ENCODE results near the gene RCHY1. TPM values are rescaled to one million over a fixed set of nuclear protein-coding genes. Genes with fewer than 3 reads are reported as not detected.
A peak's percentile ranks its signal among the peaks of the same experiment; 100 is the strongest.

The RCHY1 gene
- total RNA-seq (2021) (7.1 and 7.3 TPM in 2 replicates), Bru-seq, nascent RNA (percentile 75 among the genes with signal in this experiment), BruChase-seq, experiment 1, labeled RNA remaining after a 2-hour chase (percentile 65 among the genes with signal in this experiment), BruChase-seq, experiment 2, labeled RNA remaining after a 6-hour chase (percentile 50 among the genes with signal in this experiment)
- long read RNA-seq, full-length matches to known transcripts, result 26 of 32 reads
- long read RNA-seq, partial matches to known transcripts, result 0 of 32 reads
- long read RNA-seq, other reads (novel, unspliced or antisense), result 6 of 32 reads

DNA sequence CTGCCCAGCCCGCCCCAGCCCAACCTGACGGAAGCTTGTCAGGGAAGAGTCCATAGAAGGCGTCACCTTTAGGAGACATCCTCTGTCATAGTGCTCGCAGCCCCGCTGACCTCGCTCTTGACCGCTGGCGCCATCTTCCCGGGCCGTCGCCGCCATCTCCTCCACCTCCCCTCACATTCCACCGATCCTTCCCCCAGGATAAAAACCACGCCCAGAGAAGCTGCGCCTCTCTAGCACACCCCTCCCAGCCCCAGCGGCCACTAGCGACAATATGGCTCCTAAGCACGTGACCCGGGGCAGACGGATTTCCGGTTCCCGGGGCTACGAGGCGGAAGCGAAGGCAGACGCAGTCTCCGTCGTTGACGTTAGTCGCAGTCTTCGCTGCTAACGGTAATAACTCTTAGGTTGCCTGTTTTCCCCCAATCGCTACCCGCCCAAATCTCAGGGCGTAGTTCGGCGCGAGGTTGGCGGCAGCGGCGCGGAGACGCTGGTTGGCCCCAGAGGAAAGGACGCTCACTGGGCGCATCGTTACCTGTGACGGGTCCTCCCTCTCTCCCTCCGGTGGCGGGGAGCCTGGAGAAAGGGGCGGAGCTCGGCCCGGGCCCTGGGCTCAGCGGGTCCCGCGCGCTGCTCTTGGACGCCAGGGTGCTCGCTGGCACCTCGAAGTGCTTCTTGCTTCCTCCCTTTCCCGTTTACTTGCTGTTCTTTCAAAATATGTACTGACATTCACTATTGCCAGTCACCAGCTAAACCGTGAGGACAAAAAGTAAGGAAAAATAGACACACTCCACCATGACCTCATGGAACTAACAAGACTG lies at the start of gene RCHY1, which contains the start of gene THAP6:
RCHY1 (minus strand) TSS at position 273 of the 818 bp plus-strand sequence; CDS start at position 156, 117 bp downstream.
THAP6 (plus strand) TSS at position 343 of the 818 bp plus-strand sequence. CDS start 980 bp downstream, outside the sequence.
- ChIA-PET CTCF (interaction anchor here (0.6 to 0.7 kb wide), 2 partner anchors 29 to 42 kb away, joined by 3 read pairs; partner anchors contain the start of gene ODAPH), POLR2A (ENCODE audit: unreplicated experiment) (interaction anchor here (0.6 to 0.7 kb wide), 2 partner anchors 209 to 1928 kb away, joined by 3 read pairs; no protein-coding TSS in a partner anchor)
- H3K4me3 ChIP-seq, result peak within 1 kb of the TSS; percentile 95
- no peaks in the 10 kb centered on the region for H3K9me3 ChIP-seq (ENCODE audit: insufficient read depth, low read depth)
- peaks cover 57% of the 10 kb centered on the region for H3K79me2 ChIP-seq (ENCODE audit: low read depth)
- peaks cover 29% of the 10 kb centered on the region for H3K4me1 ChIP-seq (replicated peaks; ENCODE audit: insufficient read depth)
- peak; percentile 87 to 89 for DNase-seq
- peaks cover 10% of the 10 kb centered on the region; the same call in 1 of the 2 replicates for H3K36me3 ChIP-seq (ENCODE audit: low read depth)
- H2AFZ ChIP-seq, result peak within 1 kb of the TSS; percentile 100
- H3K9me2 ChIP-seq (ENCODE audit: insufficient read depth), result no peaks in the 10 kb centered on the region
- H3K27me3 ChIP-seq (ENCODE audit: insufficient read depth, low read depth), result no peaks in the 10 kb centered on the region
- H4K20me1 ChIP-seq (ENCODE audit: insufficient read depth), result no peaks in the 10 kb centered on the region
- H3K4me2 ChIP-seq, result peak within 1 kb of the TSS; percentile 96
- intact Hi-C loops (cut with micrococcal nuclease; ENCODE audit: unreplicated experiment), result loop anchor here (5.0 kb wide), 1 partner anchor 43 kb away; the partner anchor contains the start of gene ODAPH
- peaks cover 8% of the 10 kb centered on the region; the same call in 1 of the 2 replicates for H3F3A ChIP-seq (ENCODE audit: insufficient read depth, low read depth)
- peak within 1 kb of the TSS; percentile 81 for H3K27ac ChIP-seq
- TF ChIP-seq EZH2 (IDR thresholded peaks at IDR 0.05; ENCODE audit: low read depth), result no peak
- TF ChIP-seq, protein P1, sequence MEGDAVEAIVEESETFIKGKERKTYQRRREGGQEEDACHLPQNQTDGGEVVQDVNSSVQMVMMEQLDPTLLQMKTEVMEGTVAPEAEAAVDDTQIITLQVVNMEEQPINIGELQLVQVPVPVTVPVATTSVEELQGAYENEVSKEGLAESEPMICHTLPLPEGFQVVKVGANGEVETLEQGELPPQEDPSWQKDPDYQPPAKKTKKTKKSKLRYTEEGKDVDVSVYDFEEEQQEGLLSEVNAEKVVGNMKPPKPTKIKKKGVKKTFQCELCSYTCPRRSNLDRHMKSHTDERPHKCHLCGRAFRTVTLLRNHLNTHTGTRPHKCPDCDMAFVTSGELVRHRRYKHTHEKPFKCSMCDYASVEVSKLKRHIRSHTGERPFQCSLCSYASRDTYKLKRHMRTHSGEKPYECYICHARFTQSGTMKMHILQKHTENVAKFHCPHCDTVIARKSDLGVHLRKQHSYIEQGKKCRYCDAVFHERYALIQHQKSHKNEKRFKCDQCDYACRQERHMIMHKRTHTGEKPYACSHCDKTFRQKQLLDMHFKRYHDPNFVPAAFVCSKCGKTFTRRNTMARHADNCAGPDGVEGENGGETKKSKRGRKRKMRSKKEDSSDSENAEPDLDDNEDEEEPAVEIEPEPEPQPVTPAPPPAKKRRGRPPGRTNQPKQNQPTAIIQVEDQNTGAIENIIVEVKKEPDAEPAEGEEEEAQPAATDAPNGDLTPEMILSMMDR (conservative IDR thresholded peaks at IDR 0.05), result no peak
- TSS peak; percentile 66 for BruUV-seq (replicated peaks)

DNA sequence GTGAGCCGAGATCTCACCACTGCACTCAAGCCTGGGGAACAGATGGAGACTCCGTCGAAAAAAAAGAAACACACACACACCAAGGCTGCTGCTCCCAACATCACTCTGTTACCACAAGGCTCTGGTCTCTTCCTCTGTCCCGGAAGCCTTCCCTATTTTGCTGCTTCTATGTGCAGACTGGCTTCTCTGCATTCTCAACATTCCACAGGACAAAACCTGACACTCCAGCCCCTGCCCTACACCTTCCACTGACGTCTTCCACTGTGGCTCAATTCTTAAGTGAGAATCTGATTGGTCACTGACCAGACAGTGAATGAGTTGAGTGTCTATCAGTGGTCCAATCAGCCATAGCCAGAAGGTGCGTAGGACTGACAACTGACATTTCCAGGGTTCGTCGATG lies 47.6 kb upstream of the RCHY1 start:
- H3F3A ChIP-seq (ENCODE audit: insufficient read depth, low read depth), result no peaks in the 10 kb centered on the region; the same call in 1 of the 2 replicates
- no peaks in the 10 kb centered on the region for H3K9me3 ChIP-seq (ENCODE audit: insufficient read depth, low read depth)
- H3K4me3 ChIP-seq, result peak overlapping the region; percentile 37; the same call in 1 of the 2 replicates
- H3K27ac ChIP-seq, result 0 out of 2 replicates have a peak overlapping the region, but pooled peaks have one; percentile 26
- peak overlapping the region; percentile 60 for H3K4me2 ChIP-seq
- TF ChIP-seq, protein P1 (conservative IDR thresholded peaks at IDR 0.05), result no peak
- no peak for TF ChIP-seq EZH2 (IDR thresholded peaks at IDR 0.05; ENCODE audit: low read depth)
- no TSS peak for BruUV-seq (replicated peaks)
- H3K36me3 ChIP-seq (ENCODE audit: low read depth), result no peaks in the 10 kb centered on the region
- H3K27me3 ChIP-seq (ENCODE audit: insufficient read depth, low read depth), result no peaks in the 10 kb centered on the region
- peak; percentile 72 to 89 for DNase-seq
- H3K9me2 ChIP-seq (ENCODE audit: insufficient read depth), result no peaks in the 10 kb centered on the region
- intact Hi-C loops (cut with micrococcal nuclease; ENCODE audit: unreplicated experiment), result no loop called here
- H2AFZ ChIP-seq, result peak overlapping the region; percentile 67; the same call in 1 of the 2 replicates
- H4K20me1 ChIP-seq (ENCODE audit: insufficient read depth), result no peaks in the 10 kb centered on the region
- ChIA-PET POLR2A (ENCODE audit: unreplicated experiment) (interaction anchor here (0.6 kb wide), 1 partner anchor 49 kb away, joined by 4 read pairs; no protein-coding TSS in a partner anchor), CTCF (no interaction called here)
- H3K4me1 ChIP-seq (replicated peaks; ENCODE audit: insufficient read depth), result peaks cover 7% of the 10 kb centered on the region
- H3K79me2 ChIP-seq (ENCODE audit: low read depth), result no peaks in the 10 kb centered on the region

DNA sequence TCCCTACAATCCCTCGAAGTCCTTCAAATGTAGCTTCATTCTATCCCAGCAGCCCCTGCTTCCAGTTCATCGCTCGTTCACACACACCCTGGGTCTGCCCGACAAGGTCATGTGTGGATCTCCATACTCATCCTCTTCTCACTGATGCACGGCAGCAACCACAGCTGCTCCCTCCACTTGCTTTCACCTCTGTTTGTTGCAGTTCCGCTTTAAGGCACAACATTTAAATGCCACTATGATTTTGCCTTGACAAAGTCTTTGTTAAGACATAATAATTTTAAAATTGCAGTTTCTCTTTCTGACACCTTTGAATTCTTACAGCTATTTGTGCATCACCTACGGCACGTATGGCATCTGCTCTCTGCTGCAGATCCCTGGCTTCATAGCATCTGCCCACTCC lies 43.5 kb upstream of the RCHY1 start:
- Histone ChIP-seq H2AFZ (no peak overlapping the region), H3K27me3 (ENCODE audit: insufficient read depth, low read depth) (no peaks in the 10 kb centered on the region), H4K20me1 (ENCODE audit: insufficient read depth) (no peaks in the 10 kb centered on the region), H3K79me2 (ENCODE audit: low read depth) (no peaks in the 10 kb centered on the region), H3K9me3 (ENCODE audit: insufficient read depth, low read depth) (no peaks in the 10 kb centered on the region), H3K4me3 (no peak overlapping the region), H3K4me1 (replicated peaks; ENCODE audit: insufficient read depth) (peaks cover 24% of the 10 kb centered on the region), H3F3A (ENCODE audit: insufficient read depth, low read depth) (peaks cover 13% of the 10 kb centered on the region), H3K9me2 (ENCODE audit: insufficient read depth) (no peaks in the 10 kb centered on the region), H3K4me2 (no peak overlapping the region), H3K36me3 (ENCODE audit: low read depth) (no peaks in the 10 kb centered on the region), H3K27ac (no peak overlapping the region)
- ChIA-PET CTCF (no interaction called here), POLR2A (ENCODE audit: unreplicated experiment) (no interaction called here)
- intact Hi-C loops (cut with micrococcal nuclease; ENCODE audit: unreplicated experiment), result loop anchor here (5.0 kb wide), 1 partner anchor 45 kb away; the partner anchor contains the start of genes RCHY1 and THAP6
- TF ChIP-seq, protein P1 (conservative IDR thresholded peaks at IDR 0.05), result no peak
- no peak for TF ChIP-seq EZH2 (IDR thresholded peaks at IDR 0.05; ENCODE audit: low read depth)
- no peak for DNase-seq
- no TSS peak for BruUV-seq (replicated peaks)

All from PC-9 (cell line).